ENCODE data around the gene TENT4B. TPM values are rescaled to one million over a fixed set of nuclear protein-coding genes. Genes with fewer than 3 reads are reported as not detected.

Gene TENT4B
- total RNA-seq, 2 donors from 2014 or later: 12.8 to 14.1 TPM

- no peak overlapping the region for H3K4me3 Mint-ChIP-seq
- no peaks in the 10 kb centered on the region for H3K4me1 ChIP-seq (ENCODE audit: control insufficient read depth, insufficient read depth, low read length)
- H3K27ac ChIP-seq (ENCODE audit: low read depth, low read length): no peak overlapping the region
- no peaks in the 10 kb centered on the region for H3K27me3 Mint-ChIP-seq (ENCODE audit: insufficient read depth)
- H3K4me1 Mint-ChIP-seq: peaks cover 7% of the 10 kb centered on the region
- no peaks in the 10 kb centered on the region for H3K36me3 ChIP-seq (ENCODE audit: control insufficient read depth, insufficient read depth, low read length)
- no peak for TF ChIP-seq CTCF (conservative IDR thresholded peaks at IDR 0.05)
- 60 to 63% methylated on average over 1 to 3 of the region's 3 CpGs for WGBS, 2 experiments (ENCODE audit: insufficient coverage in 1 of 2, insufficient read length in 1 of 2)
- no peak overlapping the region for H3K27ac Mint-ChIP-seq
- no peak overlapping the region for H3K4me3 ChIP-seq (ENCODE audit: low read length)
- H3K9me3 ChIP-seq (ENCODE audit: control insufficient read depth, low read length): no peaks in the 10 kb centered on the region
- DNase-seq: no peak
- H3K36me3 Mint-ChIP-seq (ENCODE audit: low read depth): peaks cover 2% of the 10 kb centered on the region
- no peaks in the 10 kb centered on the region for H3K9me3 Mint-ChIP-seq
- no peaks in the 10 kb centered on the region for H3K27me3 ChIP-seq (ENCODE audit: control insufficient read depth, insufficient read depth, low read length, poor library complexity, severe bottlenecking)
- no peak overlapping the region for H3K9ac ChIP-seq (ENCODE audit: extremely low read depth, low read length, poor library complexity, severe bottlenecking)
Measured at GRCh38 chr16:50188619-50189136, 35.6 kb downstream of the TENT4B start.

GRCh38 chr16:50190292-50190691 is 37.2 kb downstream of the TENT4B start:
- Histone ChIP-seq H3K27ac (ENCODE audit: low read depth, low read length) (no peak overlapping the region), H3K9ac (ENCODE audit: extremely low read depth, low read length, poor library complexity, severe bottlenecking) (no peak overlapping the region), H3K4me3 (ENCODE audit: low read length) (no peak overlapping the region), H3K27me3 (ENCODE audit: control insufficient read depth, insufficient read depth, low read length, poor library complexity, severe bottlenecking) (no peaks in the 10 kb centered on the region), H3K4me1 (ENCODE audit: control insufficient read depth, insufficient read depth, low read length) (no peaks in the 10 kb centered on the region), H3K36me3 (ENCODE audit: control insufficient read depth, insufficient read depth, low read length) (no peaks in the 10 kb centered on the region), H3K9me3 (ENCODE audit: control insufficient read depth, low read length) (no peaks in the 10 kb centered on the region)
- no peaks in the 10 kb centered on the region for H3K9me3 Mint-ChIP-seq
- no peak for TF ChIP-seq CTCF (conservative IDR thresholded peaks at IDR 0.05)
- H3K4me3 Mint-ChIP-seq: no peak overlapping the region
- no peaks in the 10 kb centered on the region for H3K27me3 Mint-ChIP-seq (ENCODE audit: insufficient read depth)
- WGBS, 2 experiments (ENCODE audit: insufficient coverage in 1 of 2, insufficient read length in 1 of 2): 70 to 93% methylated on average over 1 of the region's 2 CpGs
- no peak overlapping the region for H3K27ac Mint-ChIP-seq
- no peak for DNase-seq
- H3K36me3 Mint-ChIP-seq (ENCODE audit: low read depth): peaks cover 2% of the 10 kb centered on the region
- peaks cover 4% of the 10 kb centered on the region for H3K4me1 Mint-ChIP-seq

GRCh38 chr16:50192386-50193050 is 39.4 kb downstream of the TENT4B start:
- Mint-ChIP-seq H3K36me3 (ENCODE audit: low read depth) (peaks cover 4% of the 10 kb centered on the region), H3K9me3 (no peaks in the 10 kb centered on the region), H3K4me3 (no peak overlapping the region), H3K27me3 (ENCODE audit: insufficient read depth) (no peaks in the 10 kb centered on the region), H3K27ac (peak overlapping the region; percentile 50), H3K4me1 (peaks cover 4% of the 10 kb centered on the region)
- no peak for TF ChIP-seq CTCF (conservative IDR thresholded peaks at IDR 0.05)
- no peaks in the 10 kb centered on the region for H3K4me1 ChIP-seq (ENCODE audit: control insufficient read depth, insufficient read depth, low read length)
- H3K27ac ChIP-seq (ENCODE audit: low read depth, low read length): no peak overlapping the region
- H3K36me3 ChIP-seq (ENCODE audit: control insufficient read depth, insufficient read depth, low read length): no peaks in the 10 kb centered on the region
- H3K27me3 ChIP-seq (ENCODE audit: control insufficient read depth, insufficient read depth, low read length, poor library complexity, severe bottlenecking): no peaks in the 10 kb centered on the region
- H3K9me3 ChIP-seq (ENCODE audit: control insufficient read depth, low read length): no peaks in the 10 kb centered on the region
- DNase-seq: no peak
- no peak overlapping the region for H3K4me3 ChIP-seq (ENCODE audit: low read length)
- no peak overlapping the region for H3K9ac ChIP-seq (ENCODE audit: extremely low read depth, low read length, poor library complexity, severe bottlenecking)
- 79 to 92% methylated on average over 2 of the region's 2 CpGs for WGBS, 2 experiments (ENCODE audit: insufficient coverage in 1 of 2, insufficient read length in 1 of 2)
